H54 (cell line): ENCODE measurements around the gene RPS6KC1.
A peak's percentile ranks its signal among the peaks of the same experiment; 100 is the strongest.

Experiments used
- DNase-seq: peaks from one replicate; pipeline ENCODE4 v3.0.0; 2011; ENCODE audit warnings: low spot score, mixed read lengths; ENCODE audit not compliant: insufficient read length
- FAIRE-seq: peaks from 3 replicates; lab custom pipeline; 2011; peaks lifted over from hg19 to GRCh38; lab: Jason Lieb, UNC
- POLR2A ChIP-seq: IDR thresholded peaks from 2 replicates; pipeline ENCODE4 v1.6.1; 2011; ENCODE audit warnings: low read depth, mild to moderate bottlenecking, low read length

Gene RPS6KC1

GRCh38 chr1:213231795-213232231 lies 180.8 kb downstream of the RPS6KC1 start:
- no peak for FAIRE-seq

GRCh38 chr1:213242883-213243282 lies 191.8 kb downstream of the RPS6KC1 start:
- no peak for TF ChIP-seq POLR2A
- no peak for DNase-seq
- FAIRE-seq, result no peak

More at GRCh38 chr1:213231795-213232231, 180.8 kb downstream of the RPS6KC1 start:
- TF ChIP-seq POLR2A, result no peak
- DNase-seq, result no peak

- DNase-seq (peak; percentile 5), FAIRE-seq (peak; percentile 74)
- TF ChIP-seq POLR2A, result no peak
Observed at GRCh38 chr1:213244664-213245091, 193.6 kb downstream of the RPS6KC1 start.

GRCh38 chr1:213245260-213245910 lies 194.3 kb downstream of the RPS6KC1 start:
- FAIRE-seq (no peak), DNase-seq (no peak)
- TF ChIP-seq POLR2A, result no peak

- DNase-seq, result no peak
Observed at GRCh38 chr1:213247038-213247437, 196.0 kb downstream of the RPS6KC1 start.

GRCh38 chr1:213249395-213249794 lies 198.4 kb downstream of the RPS6KC1 start:
- TF ChIP-seq POLR2A, result no peak
- FAIRE-seq (no peak), DNase-seq (no peak)

More at GRCh38 chr1:213247038-213247437, 196.0 kb downstream of the RPS6KC1 start:
- no peak for TF ChIP-seq POLR2A
- no peak for FAIRE-seq

- no peak for FAIRE-seq
- no peak for DNase-seq
- TF ChIP-seq POLR2A, result no peak
Observed at GRCh38 chr1:213250041-213250440, 199.0 kb downstream of the RPS6KC1 start.

GRCh38 chr1:213250446-213250845 lies 199.4 kb downstream of the RPS6KC1 start:
- no peak for FAIRE-seq

GRCh38 chr1:213251972-213252371 lies 200.9 kb downstream of the RPS6KC1 start:
- no peak for FAIRE-seq
- no peak for DNase-seq
- no peak for TF ChIP-seq POLR2A

More at GRCh38 chr1:213250446-213250845, 199.4 kb downstream of the RPS6KC1 start:
- TF ChIP-seq POLR2A, result no peak
- no peak for DNase-seq

- FAIRE-seq (no peak), DNase-seq (no peak)
- TF ChIP-seq POLR2A, result no peak
Observed at GRCh38 chr1:213256438-213257087, 205.5 kb downstream of the RPS6KC1 start.

- TF ChIP-seq POLR2A, result no peak
- DNase-seq (no peak), FAIRE-seq (no peak)
Observed at GRCh38 chr1:213260311-213261075, 209.5 kb downstream of the RPS6KC1 start.

GRCh38 chr1:213264531-213264930 lies 213.5 kb downstream of the RPS6KC1 start:
- TF ChIP-seq POLR2A, result no peak
- FAIRE-seq, result no peak
- DNase-seq, result no peak

- no peak for FAIRE-seq
- no peak for TF ChIP-seq POLR2A
- no peak for DNase-seq
Observed at GRCh38 chr1:213266983-213267772, 216.1 kb downstream of the RPS6KC1 start.
